Activated CD8-positive, alpha-beta memory T cell treated with anti-CD3 and anti-CD28 coated beads, Interleukin-2, amount 50 U/mL, for 24 hours (primary cell): ENCODE measurements around the gene NRARP.
"Not testable (repeated sequence)": the region's sequence is repeated elsewhere in the genome, so short reads cannot be mapped to it uniquely, and the experiment has no call there.

Experiments
- DNase-seq: peaks from one replicate; pipeline ENCODE4 v3.0.0-alpha.2; 2020; ENCODE audit errors: extremely low read depth

Gene NRARP, protein sequence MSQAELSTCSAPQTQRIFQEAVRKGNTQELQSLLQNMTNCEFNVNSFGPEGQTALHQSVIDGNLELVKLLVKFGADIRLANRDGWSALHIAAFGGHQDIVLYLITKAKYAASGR

DNA sequence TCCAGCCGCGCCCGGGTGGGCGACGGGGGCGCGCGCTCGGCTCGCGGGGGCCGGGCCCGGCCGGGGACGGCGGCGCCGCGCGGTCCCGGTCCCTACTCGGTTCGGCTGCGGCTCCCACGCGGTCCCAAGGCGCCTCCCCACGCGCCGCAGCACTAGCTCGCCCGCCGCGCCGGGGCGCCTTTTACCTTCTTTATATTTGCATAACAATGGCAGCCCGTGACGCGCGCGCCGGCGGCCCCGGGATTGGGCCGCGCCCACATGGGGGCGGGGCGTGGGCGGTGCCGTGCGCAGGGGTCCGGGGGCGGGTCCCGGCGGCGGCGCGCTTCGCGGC is at the start of gene NRARP:
NRARP (minus strand) TSS at position 154 of the 331 bp plus-strand sequence. CDS start 343 bp downstream, outside the sequence.
- peak; percentile 69 for DNase-seq

DNA sequence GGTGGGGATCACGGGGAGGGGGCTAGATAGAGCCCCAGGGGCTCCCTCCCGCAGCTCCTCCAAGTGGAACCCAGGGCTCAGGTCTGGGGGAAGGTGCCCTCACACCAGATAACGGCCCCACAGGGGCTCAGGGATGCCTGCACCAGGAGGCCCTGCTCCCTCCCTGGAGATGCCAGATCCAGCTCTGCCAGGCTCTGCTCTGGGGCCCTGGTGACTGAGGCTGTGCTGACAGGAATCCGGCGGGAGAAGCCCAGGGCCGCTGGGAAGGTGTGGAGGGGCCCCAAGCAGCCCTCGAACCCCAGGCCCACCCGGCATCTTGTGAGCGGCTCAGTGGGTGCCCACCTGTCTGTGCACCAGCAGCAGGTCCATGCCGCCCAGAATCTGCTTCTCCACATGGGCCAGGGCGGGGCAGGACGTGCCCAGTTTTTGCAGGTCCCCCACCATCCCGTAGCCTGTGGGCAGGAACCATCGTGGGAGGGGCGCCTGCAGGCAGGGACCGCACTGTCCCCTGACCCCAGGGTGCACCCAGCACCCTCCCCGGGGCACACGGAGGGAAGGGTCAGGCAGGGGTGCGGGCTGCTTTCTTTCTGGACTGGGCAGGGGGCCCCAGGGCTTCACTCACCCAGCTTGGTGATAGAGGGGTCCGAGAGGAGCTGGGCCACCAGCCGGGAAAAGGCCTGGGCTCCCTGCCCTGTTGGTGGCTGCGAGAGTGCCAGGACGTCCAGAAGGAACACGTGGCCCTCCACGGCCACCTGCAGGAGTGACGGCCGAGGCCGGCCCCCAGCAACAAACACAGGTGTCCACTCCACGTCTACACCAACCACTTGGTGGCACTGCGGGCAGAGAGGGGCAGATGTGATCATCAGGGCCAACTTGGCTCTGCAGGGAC is 48.9 kb upstream of the NRARP start:
- DNase-seq: no peak

DNA sequence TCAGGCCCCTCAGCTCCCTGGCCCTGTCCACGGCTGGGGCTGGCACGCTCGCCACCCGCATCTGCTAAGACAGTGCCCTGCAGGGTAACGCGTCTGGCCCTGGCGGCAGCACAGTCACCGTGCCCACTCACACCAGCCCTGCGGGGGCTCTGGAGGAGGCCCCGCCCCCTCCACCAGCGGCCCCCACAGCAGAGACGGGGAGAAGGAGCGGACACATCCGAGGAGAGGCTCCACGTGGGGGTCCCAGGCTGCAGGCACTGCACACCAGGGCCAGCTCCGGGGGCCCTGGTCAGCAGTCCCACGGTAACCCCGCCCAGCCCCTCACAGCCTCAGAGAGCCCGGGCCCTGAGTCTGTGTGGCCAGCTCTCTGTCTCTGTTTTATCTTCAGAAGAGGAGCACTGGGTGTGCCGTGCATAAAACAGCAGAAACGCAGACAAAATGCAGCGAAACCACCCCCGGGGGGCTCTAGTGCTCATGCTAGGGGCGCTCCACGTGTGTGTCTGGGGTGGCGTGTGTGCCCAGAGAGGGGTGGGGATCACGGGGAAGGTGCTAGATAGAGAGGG is 47.5 kb upstream of the NRARP start:
- no peak for DNase-seq

DNA sequence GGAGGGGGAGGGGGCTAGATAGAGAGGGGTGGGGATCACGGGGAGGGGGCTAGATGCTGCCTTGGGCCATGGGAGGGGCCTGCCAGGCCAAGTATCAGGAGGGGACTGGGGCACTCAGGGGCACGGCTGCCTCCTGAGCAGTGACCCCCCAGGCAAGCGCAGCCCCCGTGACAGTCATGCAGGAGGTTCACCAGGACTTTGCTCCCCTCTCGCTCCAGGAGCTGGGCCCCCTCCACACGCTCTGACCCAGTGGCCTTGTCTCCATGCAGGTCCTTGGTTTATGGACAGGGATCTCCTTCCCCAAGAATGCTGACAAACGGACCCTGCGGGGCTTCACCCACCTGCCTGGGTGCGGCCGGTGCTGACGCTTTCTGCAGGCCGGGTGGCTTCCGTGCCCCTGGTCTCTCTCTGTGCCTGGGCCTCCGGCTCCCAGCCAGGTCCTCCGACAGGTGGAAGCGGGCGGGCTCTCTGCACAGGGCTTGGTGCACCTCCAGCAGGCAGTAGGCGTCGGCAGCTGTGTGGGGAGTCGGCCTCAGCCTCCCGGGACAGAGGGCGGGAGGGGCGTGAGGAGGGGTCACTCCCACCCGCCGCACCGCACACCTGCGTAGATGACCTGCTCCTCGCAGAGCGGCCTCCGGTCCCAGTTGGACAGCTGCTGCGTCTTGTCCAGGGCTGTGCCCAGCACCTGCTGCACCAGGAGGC is 46.8 kb upstream of the NRARP start:
- DNase-seq: no peak

DNA sequence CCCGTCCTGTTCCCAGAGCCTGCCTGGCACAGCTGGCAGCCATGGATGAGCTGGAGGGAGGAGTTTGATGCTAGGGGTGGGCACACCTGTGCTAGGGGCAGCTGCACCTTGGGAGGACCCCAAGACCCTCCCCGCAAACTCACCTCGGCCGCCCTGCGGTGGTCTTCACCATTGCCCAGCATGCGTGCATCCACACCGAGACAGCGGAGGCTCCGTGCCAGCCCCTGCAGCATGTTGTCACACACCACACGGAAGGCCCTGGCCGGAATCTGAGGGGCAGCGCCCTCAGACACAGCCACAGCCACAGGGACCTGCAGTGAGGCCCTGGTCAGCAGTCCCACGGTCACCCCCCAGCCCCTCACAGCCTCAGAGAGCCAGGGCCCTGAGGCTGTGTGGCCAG is 45.9 kb upstream of the NRARP start:
- no peak for DNase-seq

DNA sequence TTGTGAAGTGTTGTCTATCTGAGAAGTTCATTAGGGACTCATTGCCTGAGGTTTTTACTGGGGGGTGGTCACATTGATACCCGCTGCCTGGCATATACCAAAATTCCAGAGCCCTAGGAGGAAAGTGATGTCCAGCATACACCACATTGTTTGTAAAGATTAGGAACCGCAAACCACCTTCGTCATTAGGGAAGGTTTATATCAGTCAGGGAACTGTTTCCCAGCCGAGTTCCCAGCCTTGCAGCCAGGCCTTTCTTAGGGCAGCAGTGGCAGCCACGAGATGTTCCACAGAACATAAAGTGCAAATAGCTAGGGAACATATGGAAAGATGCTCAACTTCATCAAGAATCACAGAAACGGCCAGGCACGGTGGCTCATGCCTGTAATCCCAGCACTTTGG is 40.4 kb upstream of the NRARP start:
- DNase-seq: no peak

DNA sequence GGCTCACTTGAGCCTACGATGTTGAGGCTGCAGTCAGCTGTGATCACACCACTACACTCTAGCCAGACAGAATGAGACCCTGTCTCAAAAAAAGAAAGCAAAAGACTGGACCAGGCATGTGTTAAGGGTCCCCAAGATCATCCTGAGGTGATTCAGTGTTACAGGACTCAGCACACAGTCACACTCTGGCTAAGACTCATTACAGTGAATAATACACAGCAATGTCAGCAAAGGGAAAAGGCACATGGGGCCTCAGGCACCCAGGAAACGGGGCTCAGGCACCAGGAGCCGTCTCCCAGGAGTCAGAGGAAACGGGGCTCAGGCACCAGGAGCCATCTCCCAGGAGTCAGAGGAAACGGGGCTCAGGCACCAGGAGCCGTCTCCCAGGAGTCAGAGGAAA is 39.2 kb upstream of the NRARP start:
- DNase-seq: no peak

DNA sequence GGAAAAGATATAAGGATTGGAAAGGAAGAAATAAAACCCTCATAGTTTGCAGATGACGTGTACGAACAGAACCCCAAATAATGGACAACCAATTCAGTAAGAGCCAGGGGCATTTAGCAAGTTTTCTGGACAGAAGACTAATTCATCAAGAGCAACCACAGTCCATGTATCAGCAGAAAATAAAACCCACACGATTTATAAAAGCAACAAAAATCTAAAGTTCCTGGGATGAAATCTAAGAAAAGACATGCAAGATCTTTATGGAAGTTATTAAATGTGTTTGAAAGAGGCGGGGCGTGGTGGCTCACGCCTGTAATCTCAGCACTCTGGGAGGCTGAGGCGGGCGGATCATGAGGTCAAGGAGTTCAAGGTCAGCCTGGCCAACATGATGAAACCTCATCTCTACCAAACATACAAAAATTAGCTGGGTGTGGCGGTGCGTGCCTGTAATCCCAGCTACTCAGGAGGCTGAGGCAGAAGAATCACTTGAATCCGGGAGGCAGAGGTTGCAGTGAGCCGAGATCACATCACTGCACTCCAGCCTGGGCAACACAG is 37.9 kb upstream of the NRARP start:
- DNase-seq: not testable (repeated sequence)

DNA sequence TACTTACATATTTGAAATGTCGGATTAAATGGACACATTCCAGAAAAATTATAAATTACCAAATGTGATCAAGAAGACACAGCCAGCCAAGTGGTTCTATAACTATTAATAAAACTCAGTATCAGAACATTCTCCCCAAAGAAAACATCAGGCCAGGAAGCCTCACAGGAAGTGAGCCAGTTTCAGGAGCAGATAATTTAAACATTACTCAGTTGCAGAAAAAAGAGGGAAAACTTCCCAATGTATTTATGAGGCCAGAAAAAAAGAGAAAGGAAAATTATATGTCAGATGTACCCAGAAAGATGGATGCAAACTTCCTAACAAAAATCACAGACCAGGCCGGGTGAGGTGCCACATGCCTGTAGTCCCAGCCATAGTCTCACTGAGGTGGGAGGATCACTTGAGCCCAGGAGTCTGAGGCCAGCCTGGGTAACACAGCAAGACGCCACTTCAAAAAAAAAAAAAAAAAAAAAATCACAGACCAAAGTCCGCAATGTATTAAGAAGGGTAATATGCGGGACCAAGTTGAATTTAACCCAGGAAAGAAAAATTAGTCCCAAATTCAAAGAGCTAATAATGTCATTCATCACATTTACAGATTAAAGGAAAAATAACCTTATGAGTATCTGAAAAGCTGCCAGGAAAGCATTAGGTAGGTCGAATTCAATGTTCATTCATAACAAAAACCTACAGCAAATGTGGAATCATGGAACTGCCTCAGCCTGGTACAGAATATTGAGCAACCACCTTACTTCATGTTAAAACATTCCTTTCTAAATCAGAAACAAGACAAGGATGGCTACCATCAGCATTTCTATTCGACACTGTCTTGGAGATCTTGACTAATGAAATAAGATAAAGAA is 37.2 kb upstream of the NRARP start:
- no peak for DNase-seq

DNA sequence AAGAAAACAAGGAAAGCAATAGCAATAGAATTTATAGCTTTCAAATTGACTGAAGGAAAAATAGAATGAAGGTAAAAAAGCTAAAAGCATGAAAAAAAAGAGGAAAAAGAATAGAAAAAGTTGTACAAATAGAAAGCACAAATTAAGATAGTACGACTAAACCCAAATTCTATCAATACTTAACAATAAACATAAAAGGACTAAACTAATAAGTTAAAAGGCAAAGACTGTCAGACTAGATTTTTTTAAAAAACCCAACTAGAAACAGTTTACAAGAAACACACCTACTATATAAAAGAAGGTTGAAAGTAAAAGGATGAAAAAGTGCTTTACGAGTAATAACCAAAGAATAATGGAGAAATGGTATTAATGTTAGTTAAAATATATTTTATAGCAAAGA is 34.7 kb upstream of the NRARP start:
- DNase-seq: no peak

DNA sequence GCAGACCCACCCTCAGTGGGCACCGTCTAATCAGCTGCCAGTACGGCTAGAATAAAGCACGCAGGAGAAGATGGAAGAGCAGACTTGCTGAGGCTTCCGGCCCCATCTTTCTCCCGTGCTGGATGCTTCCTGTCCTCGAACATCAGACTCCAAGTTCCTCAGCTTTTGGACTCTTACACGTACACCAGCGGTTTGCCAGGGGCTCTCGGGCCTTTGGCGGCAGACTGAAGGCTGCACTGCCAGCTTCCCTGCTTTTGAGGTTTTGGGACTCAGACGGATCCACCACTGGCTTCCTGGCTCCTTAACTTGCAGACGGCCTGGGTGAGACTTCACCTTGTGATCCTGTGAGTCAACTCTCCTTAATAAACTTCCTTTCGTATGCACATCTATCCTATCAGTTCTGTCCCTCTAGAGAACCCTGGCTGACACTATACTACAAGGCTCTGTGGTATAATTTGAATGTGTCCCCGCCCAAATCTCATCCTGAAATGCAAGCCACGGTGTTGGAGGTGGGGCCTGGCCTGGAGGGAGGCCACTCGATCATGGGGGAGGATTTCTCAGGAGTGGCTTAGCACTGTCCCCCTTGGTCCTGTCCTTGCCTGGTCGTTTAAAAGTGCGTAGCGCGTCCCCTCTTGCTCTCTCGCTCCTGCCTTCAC is 31.1 kb upstream of the NRARP start:
- no peak for DNase-seq

DNA sequence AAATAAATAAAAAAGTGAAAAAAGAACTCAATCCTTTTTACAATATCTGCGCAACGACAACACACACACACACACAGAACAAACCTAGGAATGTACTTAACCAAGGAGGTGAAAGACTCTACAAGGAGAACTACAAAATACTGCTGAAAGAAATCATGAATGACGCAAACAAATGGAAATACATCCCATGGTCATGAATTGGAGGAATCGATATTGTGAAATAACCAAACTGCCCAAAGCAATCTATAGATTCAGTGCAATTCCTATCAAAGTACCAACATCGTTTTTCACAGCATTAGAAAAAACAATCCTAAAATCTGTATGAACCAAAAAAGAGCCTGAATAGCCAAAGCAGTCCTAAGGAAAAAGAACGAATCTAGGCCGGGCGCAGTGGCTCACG is 29.9 kb upstream of the NRARP start:
- DNase-seq: no peak

DNA sequence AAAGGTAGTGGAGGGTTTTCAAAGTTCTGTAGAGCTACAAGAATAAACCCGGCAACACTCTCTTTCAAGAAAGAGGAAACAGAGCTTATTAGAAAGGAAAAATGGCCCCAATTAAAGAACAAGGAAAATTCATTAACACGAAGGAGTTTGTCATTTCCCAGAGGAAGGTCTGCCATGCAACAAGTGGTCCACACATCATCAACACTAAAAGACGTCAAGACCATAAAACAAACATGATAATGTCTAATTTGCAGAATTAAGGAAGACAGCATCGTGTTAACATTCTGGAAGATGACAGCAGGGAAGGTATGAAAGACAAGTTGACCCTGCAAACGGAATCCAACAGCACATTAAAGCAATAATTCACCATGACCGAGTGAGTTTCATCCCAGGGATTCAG is 28.6 kb upstream of the NRARP start:
- DNase-seq: no peak

DNA sequence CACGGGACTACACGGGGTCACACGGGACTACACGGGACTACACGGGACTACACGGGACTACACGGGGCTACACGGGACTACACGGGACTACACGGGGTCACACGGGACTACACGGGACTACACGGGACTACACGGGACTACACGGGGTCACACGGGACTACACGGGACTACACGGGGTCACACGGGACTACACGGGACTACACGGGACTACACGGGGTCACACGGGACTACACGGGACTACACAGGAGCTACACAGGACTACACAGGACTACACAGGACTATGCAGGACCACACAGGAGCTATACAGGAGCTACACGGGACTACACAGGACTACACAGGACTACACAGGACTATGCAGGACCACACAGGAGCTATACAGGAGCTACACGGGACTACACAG is 27.5 kb upstream of the NRARP start:
- not testable (repeated sequence) for DNase-seq

DNA sequence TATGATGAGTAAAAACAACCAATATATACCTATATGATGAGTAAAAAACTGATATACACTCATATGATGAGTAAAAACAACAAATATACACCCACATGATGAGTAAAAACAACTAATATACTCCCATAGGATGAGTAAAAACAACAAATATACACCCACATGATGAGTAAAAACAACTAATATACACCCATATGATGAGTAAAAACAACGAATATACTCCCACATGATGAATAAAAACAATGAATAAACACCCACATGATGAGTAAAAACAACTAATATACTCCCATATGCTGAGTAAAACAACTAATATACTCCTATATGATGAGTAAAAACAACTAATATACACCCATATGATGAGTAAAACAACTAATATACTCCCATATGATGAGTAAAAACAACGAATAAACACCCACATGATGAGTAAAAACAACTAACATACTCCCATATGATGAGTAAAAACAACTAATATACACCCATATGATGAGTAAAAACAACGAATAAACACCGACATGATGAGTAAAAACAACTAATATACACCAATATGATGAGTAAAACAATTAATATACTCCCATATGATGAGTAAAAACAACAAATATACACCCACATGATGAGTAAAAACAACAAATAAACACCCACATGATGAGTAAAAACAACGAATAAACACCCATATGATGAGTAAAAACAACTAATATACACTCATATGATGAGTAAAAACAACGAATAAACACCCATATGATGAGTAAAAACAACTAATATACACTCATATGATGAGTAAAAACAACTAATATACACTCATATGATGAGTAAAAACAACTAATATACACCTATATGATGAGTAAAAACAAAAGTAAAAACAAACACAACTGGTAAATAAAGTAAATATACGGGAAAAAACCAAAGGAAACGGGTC is 25.8 kb upstream of the NRARP start:
- not testable (repeated sequence) for DNase-seq

DNA sequence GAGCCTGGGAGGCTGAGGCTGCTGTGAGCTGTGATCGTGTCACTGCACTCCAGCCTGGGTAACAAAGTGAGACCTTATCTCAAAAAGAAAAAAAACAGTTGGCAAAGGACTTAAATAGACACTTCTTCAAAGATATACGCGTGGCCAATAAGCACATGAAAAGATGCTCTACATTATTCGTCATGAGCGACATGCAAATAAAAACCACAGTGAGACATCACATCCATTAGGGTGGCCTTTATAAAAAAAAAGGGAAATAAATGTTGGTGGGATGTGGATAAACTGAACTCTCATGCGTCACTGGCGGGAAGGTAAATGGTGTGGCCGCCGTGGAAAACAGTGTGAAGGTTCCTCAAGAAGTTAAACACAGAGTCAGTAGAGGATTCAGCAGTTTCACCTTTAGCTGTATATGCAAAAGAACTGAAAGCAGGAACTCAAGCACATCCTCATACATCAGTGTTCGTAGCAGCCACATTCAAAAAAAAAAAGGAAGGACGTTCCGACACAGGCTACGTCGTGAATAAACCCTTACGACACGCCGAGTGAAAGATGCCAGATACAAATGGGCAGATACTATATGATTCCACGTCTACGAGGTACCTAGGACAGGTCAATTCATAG is 24.5 kb upstream of the NRARP start:
- DNase-seq: no peak

DNA sequence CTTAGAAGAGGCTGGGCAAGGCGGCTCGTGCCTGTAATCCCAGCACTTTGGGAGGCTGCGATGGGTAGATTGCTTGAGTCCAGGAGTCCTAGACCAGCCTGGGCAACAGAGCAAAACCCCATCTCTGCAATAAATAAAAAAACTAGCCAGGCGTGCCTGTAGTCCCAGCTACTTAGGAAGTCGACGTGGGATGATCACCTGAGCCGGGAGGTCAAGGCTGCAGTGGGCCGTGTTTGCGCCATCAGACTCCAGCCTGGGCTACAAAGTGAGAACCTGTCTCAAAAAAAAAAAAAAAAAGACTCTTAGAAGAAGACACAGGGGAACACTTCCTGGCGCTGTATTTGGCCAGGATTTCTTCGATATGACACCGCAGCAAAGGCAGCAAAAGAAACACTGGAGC is 23.7 kb upstream of the NRARP start:
- no peak for DNase-seq

DNA sequence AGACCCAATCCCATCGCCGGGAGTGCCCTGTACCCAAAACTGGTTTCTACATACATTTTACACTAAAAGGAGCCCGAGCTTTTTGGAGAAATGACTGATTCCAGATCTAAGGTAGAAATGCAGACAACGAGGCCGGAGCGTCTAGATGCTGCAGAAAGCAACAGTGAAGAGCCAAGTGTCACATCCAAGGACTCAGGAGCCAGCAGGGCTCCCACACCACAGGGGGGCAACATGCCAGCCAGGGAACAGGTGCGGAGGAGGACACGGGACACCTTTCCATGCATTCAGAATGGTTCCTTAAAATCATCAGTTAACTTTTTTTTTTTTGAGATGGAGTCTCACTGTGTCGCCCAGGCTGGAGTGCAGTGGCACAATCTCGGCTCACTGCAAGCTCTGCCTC is 23.1 kb upstream of the NRARP start:
- no peak for DNase-seq

DNA sequence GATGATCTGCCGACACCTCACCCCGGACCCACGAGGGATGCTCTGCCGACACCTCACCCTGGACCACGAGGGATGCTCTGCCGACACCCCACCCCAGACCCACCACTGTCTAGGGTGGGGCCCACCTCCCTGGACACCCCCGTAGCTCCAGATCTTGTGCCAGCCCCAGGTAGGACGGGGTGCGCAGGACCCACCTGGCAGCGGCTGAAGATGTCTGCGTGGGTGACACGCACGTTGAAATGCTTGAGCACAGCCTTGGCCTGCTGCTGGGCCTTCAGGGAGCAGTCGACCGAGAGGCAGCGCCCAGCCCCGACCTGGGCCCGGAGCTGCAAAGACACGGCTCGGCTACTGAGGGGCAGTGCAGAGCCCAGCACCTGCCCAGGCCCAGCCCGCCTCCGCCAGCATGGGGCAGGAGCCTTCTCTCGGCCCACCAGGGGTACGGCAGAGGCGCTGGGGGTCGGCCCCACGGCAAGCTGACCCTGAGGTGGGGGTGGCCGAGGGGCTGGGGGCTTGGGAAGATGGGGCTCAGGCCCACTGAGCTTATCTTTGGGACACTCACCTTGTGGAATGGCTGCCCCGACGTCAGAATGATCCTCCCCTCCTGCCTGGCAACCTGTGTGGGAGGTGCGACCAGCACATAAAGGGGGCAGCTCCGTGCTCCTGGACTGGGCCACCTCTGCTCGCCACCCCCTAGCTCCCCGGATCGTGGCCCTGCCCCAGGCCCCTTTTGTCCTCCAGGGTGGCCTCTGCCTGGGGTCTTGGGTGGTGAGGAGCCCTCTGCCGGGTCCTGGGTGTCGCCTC is 21.7 kb upstream of the NRARP start:
- no peak for DNase-seq
